Thoracic aorta (tissue), 2 donors: ENCODE results near the gene PAQR4. TPM values are rescaled to one million over a fixed set of nuclear protein-coding genes. Genes with fewer than 3 reads are reported as not detected.

ENCODE experiments used
- ATAC-seq: fragments of 150-250 bp; one replicate; pipeline ENCODE4 v1.8.0; 2017; ENCODE audit warnings: low read depth; ENCODE audit not compliant: insufficient number of reproducible peaks, low FRiP score
- DNase-seq: peaks from one replicate; pipeline ENCODE4 v3.0.0-alpha.2; 2020; ENCODE audit warnings: low spot score
- H3K27ac ChIP-seq, 2 donors: fragments of 200-600 bp; sonication (generic); 1 replicate in 1 of 2; 2 replicates in 1 of 2; pipeline ENCODE4 v1.5.1; 2016; ENCODE audit warnings: mild to moderate bottlenecking in 2 of 2, moderate library complexity in 2 of 2
- H3K27me3 ChIP-seq: fragments of 200-600 bp; sonication (generic); replicated peaks from 2 replicates; pipeline ENCODE4 v1.6.0; 2016; ENCODE audit warnings: mild to moderate bottlenecking; ENCODE audit not compliant: insufficient read depth
- H3K36me3 ChIP-seq: fragments of 200-600 bp; sonication (generic); one replicate; pipeline ENCODE4 v1.5.1; 2016
- H3K4me1 ChIP-seq, 2 donors: fragments of 200-600 bp; sonication (generic); 1 replicate in 1 of 2; 2 replicates in 1 of 2; pipeline versions ENCODE4 v1.5.1 to v1.6.0; 2016; ENCODE audit warnings: low read depth in 2 of 2, mild to moderate bottlenecking in 1 of 2; ENCODE audit not compliant: control insufficient read depth in 1 of 2
- H3K4me3 ChIP-seq: fragments of 200-600 bp; sonication (generic); 2 replicates; pipeline ENCODE4 v1.5.1; 2016; ENCODE audit warnings: mild to moderate bottlenecking
- H3K9me3 ChIP-seq: fragments of 200-600 bp; sonication (generic); 2 replicates; pipeline ENCODE4 v1.5.1; 2016
- total RNA-seq, 2 donors: library from RNA; depleted of rRNA; stranded (reverse); fragments of >200 nt; gene quantifications; one replicate each; pipeline versions ENCODE4 v1.1.0 to v1.2.3, GENCODE V29; 2016
- TF ChIP-seq, protein P1 (sequence below): fragments of 200-600 bp; sonication (generic); IDR thresholded peaks from one replicate; pipeline ENCODE4 v1.5.1; 2019; ENCODE audit warnings: antibody characterized with exemption

PAQR4 gene
- total RNA-seq, 2 donors from 2014 or later = 3.1 to 5.8 TPM

GRCh38 chr16:3013998-3014690, 45.0 kb downstream of the PAQR4 start:
- Histone ChIP-seq H3K9me3 (no peaks in the 10 kb centered on the region), H3K27me3 (peaks cover 5% of the 10 kb centered on the region), H3K27ac (no peak overlapping the region), H3K4me3 (no peak overlapping the region), H3K36me3 (no peaks in the 10 kb centered on the region), H3K4me1 (no peaks in the 10 kb centered on the region)
- TF ChIP-seq, protein P1, sequence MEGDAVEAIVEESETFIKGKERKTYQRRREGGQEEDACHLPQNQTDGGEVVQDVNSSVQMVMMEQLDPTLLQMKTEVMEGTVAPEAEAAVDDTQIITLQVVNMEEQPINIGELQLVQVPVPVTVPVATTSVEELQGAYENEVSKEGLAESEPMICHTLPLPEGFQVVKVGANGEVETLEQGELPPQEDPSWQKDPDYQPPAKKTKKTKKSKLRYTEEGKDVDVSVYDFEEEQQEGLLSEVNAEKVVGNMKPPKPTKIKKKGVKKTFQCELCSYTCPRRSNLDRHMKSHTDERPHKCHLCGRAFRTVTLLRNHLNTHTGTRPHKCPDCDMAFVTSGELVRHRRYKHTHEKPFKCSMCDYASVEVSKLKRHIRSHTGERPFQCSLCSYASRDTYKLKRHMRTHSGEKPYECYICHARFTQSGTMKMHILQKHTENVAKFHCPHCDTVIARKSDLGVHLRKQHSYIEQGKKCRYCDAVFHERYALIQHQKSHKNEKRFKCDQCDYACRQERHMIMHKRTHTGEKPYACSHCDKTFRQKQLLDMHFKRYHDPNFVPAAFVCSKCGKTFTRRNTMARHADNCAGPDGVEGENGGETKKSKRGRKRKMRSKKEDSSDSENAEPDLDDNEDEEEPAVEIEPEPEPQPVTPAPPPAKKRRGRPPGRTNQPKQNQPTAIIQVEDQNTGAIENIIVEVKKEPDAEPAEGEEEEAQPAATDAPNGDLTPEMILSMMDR = no peak
- DNase-seq (no peak), ATAC-seq (no peak)

DNA sequence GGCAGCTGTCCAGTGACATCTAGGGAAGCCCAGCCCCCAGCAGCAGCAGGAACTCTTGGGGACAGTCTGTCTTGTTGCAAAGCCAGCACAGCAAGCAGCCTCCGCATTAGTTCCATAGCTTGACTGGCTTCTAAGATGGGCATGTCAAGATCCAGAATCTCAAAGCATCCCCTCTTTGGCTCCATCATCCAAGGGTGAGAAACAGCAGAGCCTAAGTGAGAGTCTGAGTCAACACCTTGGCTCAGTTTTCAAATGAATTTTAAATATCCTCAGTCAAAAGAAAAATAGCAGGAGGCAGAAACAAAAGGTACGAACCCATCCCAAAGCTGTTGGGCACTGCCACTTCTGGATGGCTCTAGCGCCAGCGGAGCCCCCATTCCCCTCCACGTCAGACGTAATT, 45.8 kb downstream of the PAQR4 start:
- Histone ChIP-seq H3K36me3 (no peaks in the 10 kb centered on the region), H3K4me3 (no peak overlapping the region), H3K4me1 (peaks cover 0 to 3% of the 10 kb centered on the region in 2 donors), H3K9me3 (no peaks in the 10 kb centered on the region), H3K27me3 (no peaks in the 10 kb centered on the region), H3K27ac (no peak overlapping the region)
- no peak for ATAC-seq
- TF ChIP-seq, protein P1 = no peak
- no peak for DNase-seq

GRCh38 chr16:3015865-3016521, 46.8 kb downstream of the PAQR4 start:
- no peak overlapping the region for H3K27ac ChIP-seq
- ATAC-seq = no peak
- H3K4me1 ChIP-seq = peaks cover 0 to 3% of the 10 kb centered on the region in 2 donors
- no peaks in the 10 kb centered on the region for H3K9me3 ChIP-seq
- no peak for DNase-seq
- no peaks in the 10 kb centered on the region for H3K27me3 ChIP-seq
- TF ChIP-seq, protein P1 = no peak
- no peak overlapping the region for H3K4me3 ChIP-seq
- H3K36me3 ChIP-seq = no peaks in the 10 kb centered on the region

GRCh38 chr16:3017344-3017743, 48.2 kb downstream of the PAQR4 start:
- no peaks in the 10 kb centered on the region for H3K27me3 ChIP-seq
- peaks cover 0 to 14% of the 10 kb centered on the region in 2 donors for H3K4me1 ChIP-seq
- no peaks in the 10 kb centered on the region for H3K9me3 ChIP-seq
- ATAC-seq = no peak
- TF ChIP-seq, protein P1 = no peak
- no peak overlapping the region for H3K27ac ChIP-seq
- no peak for DNase-seq
- no peak overlapping the region for H3K4me3 ChIP-seq
- no peaks in the 10 kb centered on the region for H3K36me3 ChIP-seq

- no peaks in the 10 kb centered on the region for H3K27me3 ChIP-seq
- no peaks in the 10 kb centered on the region for H3K36me3 ChIP-seq
- no peaks in the 10 kb centered on the region for H3K9me3 ChIP-seq
- H3K4me3 ChIP-seq = no peak within 1 kb of the TSS
- DNase-seq = no peak
- peaks cover 0 to 20% of the 10 kb centered on the region in 2 donors for H3K4me1 ChIP-seq
- TF ChIP-seq, protein P1 = no peak
- no peak within 1 kb of the TSS for H3K27ac ChIP-seq
- no peak for ATAC-seq
Measured at GRCh38 chr16:3017794-3018506, 48.8 kb downstream of the PAQR4 start, which contains the start of gene CLDN6. Gene CLDN6 (minus strand): TSS chr16:3018183. CDS start chr16:3016021, 2,162 bp downstream.
